ENCODE measurements around the gene PADI2.

The PADI2 gene

DNA sequence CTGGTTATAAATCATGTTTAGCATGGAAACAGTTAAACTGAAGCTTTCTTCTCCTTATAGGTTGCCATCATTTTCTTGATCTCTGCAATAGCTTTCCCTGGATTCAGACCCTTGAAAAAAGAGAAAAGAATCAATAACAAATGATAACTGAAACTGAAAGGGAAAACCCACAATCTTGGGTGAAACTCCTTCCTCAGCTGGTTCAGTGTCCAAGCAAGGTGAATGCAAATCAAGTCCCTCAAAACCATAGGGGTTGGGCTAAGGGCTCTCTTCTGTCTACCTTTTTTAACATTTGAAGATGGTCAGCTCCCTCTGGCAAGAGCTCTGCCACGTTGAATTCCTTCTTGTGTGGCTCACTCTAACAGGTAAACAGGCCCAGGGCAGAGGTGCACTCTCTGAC, 100.4 kb downstream of the PADI2 start:
- DNase-seq (ENCODE audit: low spot score) = no peak

DNA sequence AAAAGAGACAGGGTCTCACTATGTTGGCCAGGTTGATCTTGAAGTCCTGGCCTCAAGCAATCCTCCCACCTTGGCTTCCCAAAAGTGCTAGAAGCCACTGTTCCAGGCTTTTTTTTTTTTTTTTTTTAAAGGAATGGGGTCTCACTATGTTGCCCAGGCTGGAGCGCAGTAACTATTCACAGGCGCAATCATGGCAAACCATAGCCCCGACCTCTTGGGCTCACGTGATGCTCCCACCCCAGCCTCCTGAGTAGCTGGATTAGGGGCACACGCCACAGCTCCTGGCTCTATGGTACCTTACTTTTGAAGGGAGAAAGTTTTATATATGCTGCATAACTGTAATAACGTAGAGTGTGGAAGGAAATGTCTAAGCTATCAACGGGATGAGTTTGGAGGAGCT, 101.8 kb downstream of the PADI2 start:
- DNase-seq (ENCODE audit: low spot score) = no peak
